Epidermal melanocyte (primary cell): ENCODE measurements around the gene AGBL3.
"Not testable (repeated sequence)": the region's sequence is repeated elsewhere in the genome, so short reads cannot be mapped to it uniquely, and the experiment has no call there.

Experiments used
- DNase-seq: peaks from one replicate; pipeline ENCODE4 v3.0.0; 2011; ENCODE audit warnings: low spot score; ENCODE audit not compliant: insufficient read length

Gene AGBL3

GRCh38 chr7:135167365-135167917, 181.1 kb downstream of the AGBL3 start:
- no peak for DNase-seq

- no peak for DNase-seq
Measured at GRCh38 chr7:135168001-135168400, 181.7 kb downstream of the AGBL3 start.

GRCh38 chr7:135168489-135169140, 182.3 kb downstream of the AGBL3 start:
- DNase-seq, result no peak

- no peak for DNase-seq
Measured at GRCh38 chr7:135169141-135169963, 183.0 kb downstream of the AGBL3 start.

GRCh38 chr7:135169964-135170273, 183.6 kb downstream of the AGBL3 start:
- no peak for DNase-seq

GRCh38 chr7:135170274-135170997, 184.1 kb downstream of the AGBL3 start, which contains the start of gene CYREN:
TSS of gene CYREN (minus strand) at chr7:135170707. CDS start at chr7:135168922, 1,785 bp downstream.
- DNase-seq, result peak; percentile 94

GRCh38 chr7:135170998-135171481, 184.7 kb downstream of the AGBL3 start:
- DNase-seq, result not testable (repeated sequence)

- not testable (repeated sequence) for DNase-seq
Measured at GRCh38 chr7:135171581-135172291, 185.4 kb downstream of the AGBL3 start.

GRCh38 chr7:135173916-135174315, 187.6 kb downstream of the AGBL3 start:
- DNase-seq, result not testable (repeated sequence)

GRCh38 chr7:135174941-135175340, 188.6 kb downstream of the AGBL3 start:
- no peak for DNase-seq

GRCh38 chr7:135175931-135176330, 189.6 kb downstream of the AGBL3 start:
- no peak for DNase-seq

- DNase-seq, result no peak
Measured at GRCh38 chr7:135177028-135177696, 190.9 kb downstream of the AGBL3 start.

- no peak for DNase-seq
Measured at GRCh38 chr7:135178364-135178763, 192.1 kb downstream of the AGBL3 start.

- DNase-seq, result no peak
Measured at GRCh38 chr7:135179321-135179925, 193.1 kb downstream of the AGBL3 start.

GRCh38 chr7:135180122-135180521, 193.8 kb downstream of the AGBL3 start:
- DNase-seq, result no peak

- no peak for DNase-seq
Measured at GRCh38 chr7:135181261-135181928, 195.1 kb downstream of the AGBL3 start.

GRCh38 chr7:135181929-135182678, 195.8 kb downstream of the AGBL3 start:
- DNase-seq, result no peak

- no peak for DNase-seq
Measured at GRCh38 chr7:135183478-135183877, 197.2 kb downstream of the AGBL3 start.
